ENCODE measurements around the gene ABLIM3.

ABLIM3 gene

GRCh38 chr5:149212198-149212951, 71.1 kb downstream of the ABLIM3 start:
- H3K9ac ChIP-seq (ENCODE audit: low read length): no peak overlapping the region
- no peak overlapping the region for H3K4me3 ChIP-seq (ENCODE audit: insufficient read depth, low read length, poor library complexity, severe bottlenecking)
- no peak overlapping the region for H3K27ac ChIP-seq (ENCODE audit: low read depth, low read length)
- H3K9me3 ChIP-seq (ENCODE audit: insufficient read depth, low read length): no peaks in the 10 kb centered on the region
- H3K4me2 ChIP-seq (ENCODE audit: low read depth, low read length, poor library complexity, severe bottlenecking): no peak overlapping the region
- H3F3A ChIP-seq (ENCODE audit: insufficient read depth): no peaks in the 10 kb centered on the region
- no peaks in the 10 kb centered on the region for H3K36me3 ChIP-seq (ENCODE audit: low read length)
- TF ChIP-seq CTCF (IDR thresholded peaks at IDR 0.05; ENCODE audit: insufficient read depth, low read length, poor library complexity, severe bottlenecking) (no peak), EZH2phosphoT487 (conservative IDR thresholded peaks at IDR 0.05; ENCODE audit: low read length) (no peak)
- no peaks in the 10 kb centered on the region for H3K9me2 ChIP-seq (replicated peaks; ENCODE audit: insufficient read depth, low read length)
- H3K79me2 ChIP-seq (ENCODE audit: insufficient read depth, low read length): no peaks in the 10 kb centered on the region
- H3K27me3 ChIP-seq (ENCODE audit: low read length): no peaks in the 10 kb centered on the region
- H4K20me1 ChIP-seq (ENCODE audit: low read depth, low read length): no peaks in the 10 kb centered on the region
- no peak overlapping the region for H2AFZ ChIP-seq (ENCODE audit: low read depth, low read length, severe bottlenecking)

GRCh38 chr5:149213264-149213880, 72.1 kb downstream of the ABLIM3 start:
- Histone ChIP-seq H4K20me1 (ENCODE audit: low read depth, low read length) (no peaks in the 10 kb centered on the region), H3K9me2 (replicated peaks; ENCODE audit: insufficient read depth, low read length) (no peaks in the 10 kb centered on the region), H3K27ac (ENCODE audit: low read depth, low read length) (no peak overlapping the region), H3F3A (ENCODE audit: insufficient read depth) (no peaks in the 10 kb centered on the region), H3K36me3 (ENCODE audit: low read length) (no peaks in the 10 kb centered on the region), H2AFZ (ENCODE audit: low read depth, low read length, severe bottlenecking) (no peak overlapping the region), H3K9ac (ENCODE audit: low read length) (no peak overlapping the region), H3K27me3 (ENCODE audit: low read length) (no peaks in the 10 kb centered on the region), H3K4me2 (ENCODE audit: low read depth, low read length, poor library complexity, severe bottlenecking) (no peak overlapping the region), H3K4me3 (ENCODE audit: insufficient read depth, low read length, poor library complexity, severe bottlenecking) (no peak overlapping the region), H3K79me2 (ENCODE audit: insufficient read depth, low read length) (no peaks in the 10 kb centered on the region), H3K9me3 (ENCODE audit: insufficient read depth, low read length) (no peaks in the 10 kb centered on the region)
- no peak for TF ChIP-seq EZH2phosphoT487 (conservative IDR thresholded peaks at IDR 0.05; ENCODE audit: low read length)
- TF ChIP-seq CTCF (IDR thresholded peaks at IDR 0.05; ENCODE audit: insufficient read depth, low read length, poor library complexity, severe bottlenecking): no peak

- H4K20me1 ChIP-seq (ENCODE audit: low read depth, low read length): no peaks in the 10 kb centered on the region
- H3K9me2 ChIP-seq (replicated peaks; ENCODE audit: insufficient read depth, low read length): no peaks in the 10 kb centered on the region
- no peaks in the 10 kb centered on the region for H3K36me3 ChIP-seq (ENCODE audit: low read length)
Observed at GRCh38 chr5:149215478-149216090, 74.3 kb downstream of the ABLIM3 start.

More at GRCh38 chr5:149215478-149216090, 74.3 kb downstream of the ABLIM3 start:
- TF ChIP-seq CTCF (IDR thresholded peaks at IDR 0.05; ENCODE audit: insufficient read depth, low read length, poor library complexity, severe bottlenecking): no peak
- no peak for TF ChIP-seq EZH2phosphoT487 (conservative IDR thresholded peaks at IDR 0.05; ENCODE audit: low read length)
- no peak overlapping the region for H3K4me3 ChIP-seq (ENCODE audit: insufficient read depth, low read length, poor library complexity, severe bottlenecking)
- H3K27ac ChIP-seq (ENCODE audit: low read depth, low read length): no peak overlapping the region
- H3F3A ChIP-seq (ENCODE audit: insufficient read depth): no peaks in the 10 kb centered on the region
- no peak overlapping the region for H2AFZ ChIP-seq (ENCODE audit: low read depth, low read length, severe bottlenecking)
- no peaks in the 10 kb centered on the region for H3K9me3 ChIP-seq (ENCODE audit: insufficient read depth, low read length)
- no peaks in the 10 kb centered on the region for H3K79me2 ChIP-seq (ENCODE audit: insufficient read depth, low read length)
- H3K9ac ChIP-seq (ENCODE audit: low read length): no peak overlapping the region
- no peak overlapping the region for H3K4me2 ChIP-seq (ENCODE audit: low read depth, low read length, poor library complexity, severe bottlenecking)
- no peaks in the 10 kb centered on the region for H3K27me3 ChIP-seq (ENCODE audit: low read length)

Measured in SU-DHL-6 (cell line).